ENCODE results near the gene LRCH1.
A peak's percentile ranks its signal among the peaks of the same experiment; 100 is the strongest.

The LRCH1 gene

GRCh38 chr13:46595136-46595884 is 42.3 kb downstream of the LRCH1 start:
- peak; percentile 34 for DNase-seq

- DNase-seq, result no peak
These were observed 42.9 kb downstream of the LRCH1 start for GRCh38 chr13:46595885-46596275.

- DNase-seq, result no peak
These were observed 43.5 kb downstream of the LRCH1 start for GRCh38 chr13:46596466-46596865.

GRCh38 chr13:46598140-46598819 is 45.3 kb downstream of the LRCH1 start:
- no peak for DNase-seq

- DNase-seq, result no peak
These were observed 45.8 kb downstream of the LRCH1 start for GRCh38 chr13:46598820-46599180.

- DNase-seq, result no peak
These were observed 48.0 kb downstream of the LRCH1 start for GRCh38 chr13:46600943-46601311.

- DNase-seq, result no peak
These were observed 49.6 kb downstream of the LRCH1 start for GRCh38 chr13:46602531-46602930.

GRCh38 chr13:46603165-46603603 is 50.2 kb downstream of the LRCH1 start:
- DNase-seq, result peak; percentile 60

GRCh38 chr13:46604226-46604990 is 51.4 kb downstream of the LRCH1 start:
- DNase-seq, result no peak

GRCh38 chr13:46605076-46605824 is 52.3 kb downstream of the LRCH1 start:
- no peak for DNase-seq

GRCh38 chr13:46605825-46606554 is 53.0 kb downstream of the LRCH1 start:
- DNase-seq, result no peak

- no peak for DNase-seq
These were observed 54.0 kb downstream of the LRCH1 start for GRCh38 chr13:46606970-46607369.

- no peak for DNase-seq
These were observed 55.0 kb downstream of the LRCH1 start for GRCh38 chr13:46607768-46608564.

GRCh38 chr13:46609052-46609451 is 56.1 kb downstream of the LRCH1 start:
- DNase-seq, result peak; percentile 26

GRCh38 chr13:46609726-46610125 is 56.8 kb downstream of the LRCH1 start:
- DNase-seq, result peak; percentile 92

- DNase-seq, result no peak
These were observed 59.3 kb downstream of the LRCH1 start for GRCh38 chr13:46612267-46612666.

- peak; percentile 10 for DNase-seq
These were observed 60.6 kb downstream of the LRCH1 start for GRCh38 chr13:46613409-46614049.

GRCh38 chr13:46614582-46614981 is 61.6 kb downstream of the LRCH1 start:
- DNase-seq, result peak; percentile 43

- peak; percentile 6 for DNase-seq
These were observed 63.0 kb downstream of the LRCH1 start for GRCh38 chr13:46615888-46616531.

GRCh38 chr13:46617229-46617721 is 64.3 kb downstream of the LRCH1 start:
- DNase-seq, result no peak

All from NCI-H69 (cell line).